Uterus (tissue), 2 donors: ENCODE data around the gene IFT43.

Experiments
- CTCF ChIP-seq, 4 experiments: fragments of 200-600 bp in 2 of 4; fragments of 450-650 bp in 2 of 4; sonication (generic) in 2 of 4; IDR thresholded peaks; one replicate each; pipeline ENCODE4 v1.5.1; 2016 to 2019; ENCODE audit warnings: antibody characterized with exemption in 4 of 4, mild to moderate bottlenecking in 2 of 4, moderate library complexity in 1 of 4
- POLR2A ChIP-seq, 2 donors: fragments of 450-650 bp; IDR thresholded peaks; one replicate each; pipeline ENCODE4 v1.6.1; 2016; ENCODE audit warnings: antibody characterized with exemption in 2 of 2, mild to moderate bottlenecking in 1 of 2, moderate library complexity in 1 of 2

GRCh38 chr14:76024211-76024907, 38.8 kb downstream of the IFT43 start:
- TF ChIP-seq CTCF (IDR thresholded peaks at IDR 0.05) (no peak), POLR2A (IDR thresholded peaks at IDR 0.05) (no peak)
